OCI-LY3 (cell line): ENCODE results near the gene CDH23.

Source experiments
- EZH2phosphoT487 ChIP-seq: fragments of 200-600 bp; shearing (Covaris generic); IDR thresholded peaks from 2 replicates; pipeline ENCODE4 v1.6.1; 2018; ENCODE audit warnings: antibody characterized with exemption, mixed run types, low read depth
- TF ChIP-seq, protein P1 (sequence below): fragments of 200-600, 300-600 bp; sonication (generic); IDR thresholded peaks from 2 replicates; pipeline ENCODE4 v1.5.1; 2014; ENCODE audit warnings: antibody characterized with exemption, low read length, low read depth

DNA sequence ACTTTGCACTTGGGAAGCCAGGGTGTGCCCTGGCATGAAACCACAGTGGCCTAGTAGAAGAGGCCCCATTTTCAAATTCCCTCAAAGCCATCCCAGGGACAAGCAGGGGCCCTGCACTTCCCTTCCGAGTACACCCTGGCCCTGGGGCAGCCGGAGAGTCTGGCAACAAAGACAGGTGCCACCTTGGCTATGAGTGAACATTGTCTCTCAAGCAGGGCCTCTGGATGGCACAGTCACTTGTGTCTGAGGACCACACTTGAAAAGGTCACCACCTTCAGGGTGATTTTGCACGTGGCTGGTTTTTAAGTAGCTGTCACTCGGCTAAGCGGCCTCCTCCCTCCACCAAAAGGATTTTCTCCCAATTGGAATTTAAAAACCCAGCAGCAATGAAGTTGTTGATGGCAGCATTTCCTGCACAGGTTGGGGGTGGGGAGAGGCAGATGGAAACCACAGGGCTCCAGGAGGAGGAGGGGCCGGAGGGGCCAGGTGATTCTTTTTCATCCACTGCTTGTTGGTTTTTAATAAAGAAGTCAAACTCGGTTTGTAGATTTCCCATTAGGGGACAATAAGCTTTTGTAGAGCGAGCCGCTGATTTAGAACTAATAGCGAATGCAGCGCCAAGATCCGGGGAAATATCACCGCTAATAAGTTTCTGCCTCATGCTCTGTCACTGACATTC, 289.0 kb downstream of the CDH23 start:
- TF ChIP-seq, protein P1, sequence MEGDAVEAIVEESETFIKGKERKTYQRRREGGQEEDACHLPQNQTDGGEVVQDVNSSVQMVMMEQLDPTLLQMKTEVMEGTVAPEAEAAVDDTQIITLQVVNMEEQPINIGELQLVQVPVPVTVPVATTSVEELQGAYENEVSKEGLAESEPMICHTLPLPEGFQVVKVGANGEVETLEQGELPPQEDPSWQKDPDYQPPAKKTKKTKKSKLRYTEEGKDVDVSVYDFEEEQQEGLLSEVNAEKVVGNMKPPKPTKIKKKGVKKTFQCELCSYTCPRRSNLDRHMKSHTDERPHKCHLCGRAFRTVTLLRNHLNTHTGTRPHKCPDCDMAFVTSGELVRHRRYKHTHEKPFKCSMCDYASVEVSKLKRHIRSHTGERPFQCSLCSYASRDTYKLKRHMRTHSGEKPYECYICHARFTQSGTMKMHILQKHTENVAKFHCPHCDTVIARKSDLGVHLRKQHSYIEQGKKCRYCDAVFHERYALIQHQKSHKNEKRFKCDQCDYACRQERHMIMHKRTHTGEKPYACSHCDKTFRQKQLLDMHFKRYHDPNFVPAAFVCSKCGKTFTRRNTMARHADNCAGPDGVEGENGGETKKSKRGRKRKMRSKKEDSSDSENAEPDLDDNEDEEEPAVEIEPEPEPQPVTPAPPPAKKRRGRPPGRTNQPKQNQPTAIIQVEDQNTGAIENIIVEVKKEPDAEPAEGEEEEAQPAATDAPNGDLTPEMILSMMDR, result no peak
- TF ChIP-seq EZH2phosphoT487, result no peak
